HepG2 (cell line): Measurements from ENCODE around the gene SMCO1. TPM values are rescaled to one million over a fixed set of nuclear protein-coding genes. Genes with fewer than 3 reads are reported as not detected.

ENCODE experiments used
- ATAC-seq: fragments of 200-7000 bp; cut with Tn5 transposase; 3 replicates; pipeline ENCODE4 v1.9.1; 2020; ENCODE audit warnings: mild to moderate bottlenecking, moderate library complexity
- BruUV-seq: library from RNA; stranded (reverse); fragments of 400-500 nt; replicated peaks from 2 replicates; lab custom pipeline; 2021; lab: Mats Ljungman, UMichigan
- CTCF ChIA-PET: fragments of 300-600 bp; formaldehyde crosslinking; extraction: SDS; loops from one replicate; lab custom pipeline; 2021; ENCODE audit warnings: low total read pairs, inconsistent platforms, low intra/inter-chr PET ratio; lab: Yijun Ruan, JAX
- POLR2A ChIA-PET: fragments of 350-600 bp; sonication (Branson Sonifier 250); formaldehyde crosslinking; loops from one replicate; lab custom pipeline; 2020; ENCODE audit warnings: antibody characterized with exemption, inconsistent platforms; lab: Yijun Ruan, JAX
- DNase-seq: peaks from one replicate; pipeline ENCODE4 v3.0.0-alpha.2; 2015; ENCODE audit warnings: low spot score
- FAIRE-seq: peaks from 3 replicates; lab custom pipeline; 2011; peaks lifted over from hg19 to GRCh38; lab: Jason Lieb, UNC
- H2AFZ ChIP-seq: one replicate; pipeline ENCODE4 v1.6.1; 2011; ENCODE audit warnings: low read length, inconsistent platforms
- H3K27ac ChIP-seq: fragments of 300-600 bp; 3 replicates; pipeline ENCODE4 v1.8.0; 2011; ENCODE audit warnings: mixed run types, mild to moderate bottlenecking, mixed read lengths, low read length, inconsistent platforms; ENCODE audit not compliant: insufficient read depth; ENCODE audit errors: extremely low read length
- H3K27me3 ChIP-seq, 2 experiments: fragments of 200-600 bp in 1 of 2; 2 replicates in 1 of 2; 3 replicates in 1 of 2; pipeline versions ENCODE4 v1.6.0 to v1.8.0; 2011; ENCODE audit warnings: low read length in 2 of 2, mild to moderate bottlenecking in 2 of 2, moderate library complexity in 2 of 2, inconsistent platforms in 1 of 2; ENCODE audit not compliant: insufficient read depth in 2 of 2, control insufficient read depth in 1 of 2
- H3K36me3 ChIP-seq, 2 experiments: fragments of 200-600 bp in 1 of 2; replicated peaks in 1 of 2; 2 replicates in 1 of 2; 3 replicates in 1 of 2; pipeline versions ENCODE4 v1.5.1 to v1.8.0; 2011; ENCODE audit warnings: low read length in 2 of 2, inconsistent platforms in 1 of 2; ENCODE audit not compliant: insufficient read depth in 2 of 2, control insufficient read depth in 1 of 2
- H3K4me1 ChIP-seq: 2 replicates; pipeline ENCODE4 v1.5.1; 2012; ENCODE audit warnings: low read length, inconsistent platforms; ENCODE audit not compliant: insufficient read depth
- H3K4me2 ChIP-seq: 2 replicates; pipeline ENCODE4 v1.6.0; 2011; ENCODE audit warnings: low read depth, low read length, inconsistent platforms
- H3K4me3 ChIP-seq, 3 experiments: fragments of 200-600 bp in 1 of 3; sonication (generic), shearing (Covaris generic) in 1 of 3; replicated peaks in 1 of 3; 2 replicates each; pipeline ENCODE4 v1.5.1; 2011 to 2016; ENCODE audit warnings: low read length in 3 of 3, inconsistent platforms in 2 of 3, low read depth in 2 of 3, mild to moderate bottlenecking in 2 of 3, control low read depth in 1 of 3, mixed read lengths in 1 of 3; ENCODE audit not compliant: insufficient read depth in 1 of 3
- H3K79me2 ChIP-seq: one replicate; pipeline ENCODE4 v1.6.1; 2011; ENCODE audit warnings: low read length, inconsistent platforms; ENCODE audit not compliant: insufficient read depth
- H3K9ac ChIP-seq: 2 replicates; pipeline ENCODE4 v1.6.0; 2011; ENCODE audit warnings: mild to moderate bottlenecking, low read depth, low read length, inconsistent platforms; ENCODE audit not compliant: insufficient read depth
- H3K9me3 ChIP-seq: 2 replicates; pipeline ENCODE4 v1.5.1; 2012; ENCODE audit warnings: mild to moderate bottlenecking, low read length
- H4K20me1 ChIP-seq: 2 replicates; pipeline ENCODE4 v1.6.0; 2011; ENCODE audit warnings: inconsistent platforms, mild to moderate bottlenecking, low read length, moderate library complexity; ENCODE audit not compliant: insufficient read depth
- ASH2L ChIP-seq: fragments of 300-600, 200-600 bp; sonication (generic); IDR thresholded peaks from 2 replicates; pipeline ENCODE4 v1.7.0; 2017; ENCODE audit warnings: low read depth, mild to moderate bottlenecking, moderate library complexity, mixed read lengths, low read length; ENCODE audit not compliant: insufficient read length
- BHLHE40 ChIP-seq: IDR thresholded peaks from 2 replicates; pipeline ENCODE4 v1.6.1; 2011; ENCODE audit warnings: low read length, improper control_type of control experiment
- ERF ChIP-seq: IDR thresholded peaks from 2 replicates; pipeline ENCODE4 v1.6.1; 2018; ENCODE audit warnings: missing biosample characterization, missing genetic modification reagents
- KDM6A ChIP-seq: IDR thresholded peaks from 2 replicates; pipeline ENCODE4 v1.6.1; 2016; ENCODE audit warnings: low read depth
- MIXL1 ChIP-seq: IDR thresholded peaks from 2 replicates; pipeline ENCODE4 v1.6.1; 2016
- MYC ChIP-seq: sonication (generic); formaldehyde crosslinking; IDR thresholded peaks from 2 replicates; pipeline ENCODE4 v1.9.0; 2021; ENCODE audit warnings: missing genetic modification reagents, borderline replicate concordance
- NR2F6 ChIP-seq, 2 experiments: IDR thresholded peaks; 2 replicates each; pipeline ENCODE4 v1.6.1; 2016; ENCODE audit warnings: antibody characterized with exemption in 1 of 2, mild to moderate bottlenecking in 1 of 2
- TEAD3 ChIP-seq: optimal IDR thresholded peaks from 2 replicates; pipeline ENCODE3; 2016; ENCODE audit warnings: borderline replicate concordance
- ZNF232 ChIP-seq: sonication (generic); formaldehyde crosslinking; IDR thresholded peaks from 2 replicates; pipeline ENCODE4 v1.4.0; 2020; ENCODE audit warnings: missing genetic modification reagents, borderline replicate concordance
- ZNF460 ChIP-seq: sonication (generic); formaldehyde crosslinking; IDR thresholded peaks from 2 replicates; pipeline ENCODE4 v1.5.1; 2020; ENCODE audit warnings: missing genetic modification reagents, mild to moderate bottlenecking, borderline replicate concordance
- WGBS: methylation state at CpG from one replicate; pipeline ENCODE4 v1.1.6; 2017; ENCODE audit warnings: low lambda C conversion rate; 5-methylcytosine and 5-hydroxymethylcytosine counted together
- in situ Hi-C: cut with HindIII; loops from 2 replicates; pipeline ENCODE4 v1.10.0; 2017; ENCODE audit warnings: low pct_unique_long_range_greater_than_20kb; ENCODE audit not compliant: extremely low pct_ligation_motif_present
- intact Hi-C: fragments of 100-400 bp; cut with micrococcal nuclease; formaldehyde crosslinking; loops from one replicate; pipeline ENCODE4 v1.10.0; 2022; ENCODE audit not compliant: unreplicated experiment
- polyA plus RNA-seq, 8 experiments: library from polyadenylated mRNA; depleted of rRNA in 3 of 8; stranded (reverse) in 7 of 8; unstranded in 1 of 8; fragments of >200 nt; fragmentation: Illumina TruSeq in 4 of 8; extraction: Trizol in 4 of 8; gene quantifications; 2 replicates each; pipeline versions ENCODE4 v1.2.1 to v1.2.3, GENCODE V29; 2011 to 2016; ENCODE audit warnings: low read depth in 4 of 8, missing spikeins in 1 of 8, mixed read lengths in 1 of 8; ENCODE audit not compliant: insufficient read depth in 1 of 8
- total RNA-seq, 5 experiments: library from RNA; depleted of rRNA; stranded (reverse); fragments of >200 nt; fragmentation: Illumina TruSeq; extraction: Trizol; gene quantifications; 2 replicates each; pipeline ENCODE4 v1.2.3, GENCODE V29; 2016; ENCODE audit warnings: low read depth in 1 of 5
- TF ChIP-seq, protein P1 (sequence below): sonication (generic); formaldehyde crosslinking; IDR thresholded peaks from 2 replicates; pipeline ENCODE4 v1.4.0; 2020; ENCODE audit warnings: missing genetic modification reagents
- TF ChIP-seq, protein P2 (sequence below): IDR thresholded peaks from 2 replicates; pipeline ENCODE4 v1.6.1; 2016; ENCODE audit warnings: missing compliant biosample characterization, missing genetic modification reagents, borderline replicate concordance
- TF ChIP-seq, protein P3 (sequence below): sonication (generic); formaldehyde crosslinking; IDR thresholded peaks from 2 replicates; pipeline ENCODE4 v1.4.0; 2020; ENCODE audit warnings: missing genetic modification reagents
- TF ChIP-seq, protein P4 (sequence below): IDR thresholded peaks from 2 replicates; pipeline ENCODE4 v1.6.1; 2016; ENCODE audit warnings: low read depth

The SMCO1 gene
- total and polyA plus RNA-seq, 2 of the 13 experiments (the other 11 are each of a cell fraction or from before 2014, with no cell fraction given), result not detected

DNA sequence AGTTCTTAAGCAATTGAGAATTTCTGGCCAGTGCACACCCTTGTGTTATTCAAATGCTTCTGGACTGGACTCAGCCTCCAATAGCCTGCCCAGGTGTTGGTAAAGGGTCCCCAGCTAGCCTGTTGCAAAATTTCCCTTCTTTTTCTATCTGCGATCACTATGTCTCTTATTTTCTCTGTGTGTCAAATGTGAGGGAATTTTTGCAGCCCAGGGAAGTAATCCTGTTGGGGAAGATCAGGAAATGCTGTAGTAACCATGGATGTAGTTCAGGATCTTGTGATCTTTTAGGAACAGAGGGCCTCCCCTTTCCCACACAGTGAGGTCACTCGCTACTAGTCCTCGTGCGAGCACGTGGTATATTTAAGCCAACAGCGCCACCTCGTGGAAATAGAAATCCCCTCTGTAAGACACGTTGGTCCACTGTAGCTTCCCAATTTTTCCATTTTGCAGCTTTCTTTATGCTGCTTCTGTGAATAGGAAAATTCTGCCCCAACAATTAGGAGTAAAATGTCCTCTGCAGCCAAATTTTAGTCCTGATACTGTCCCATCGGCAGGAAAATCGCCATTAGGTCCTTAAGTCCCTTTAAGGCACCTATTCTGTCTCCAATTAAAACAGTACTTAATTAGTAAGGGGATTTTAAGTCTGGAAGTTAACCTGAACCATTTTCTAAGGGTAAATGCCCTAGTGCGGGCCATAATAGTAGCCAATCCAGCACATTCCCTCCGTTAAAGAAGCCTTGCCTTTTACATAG is 4.0 kb upstream of the SMCO1 start:
- Histone ChIP-seq H4K20me1 (no peaks in the 10 kb centered on the region), H3K4me2 (peak overlapping the region; percentile 77), H3K4me1 (peaks cover 19% of the 10 kb centered on the region), H3K9me3 (no peaks in the 10 kb centered on the region), H3K9ac (peak overlapping the region; percentile 38; the same call in 1 of the 2 replicates), H3K4me3 (peak overlapping the region in 1 of 3 experiments; percentile 38; a peak in 2 of 6 replicates), H3K27ac (no peak overlapping the region), H3K36me3 (no peaks in the 10 kb centered on the region), H3K79me2 (no peaks in the 10 kb centered on the region), H3K27me3 (peaks cover 0 to 17% of the 10 kb centered on the region in 2 experiments; a peak in 2 of 5 replicates), H2AFZ (peak overlapping the region; percentile 84)
- 5% methylated on average over 12 of the region's 12 CpGs for WGBS
- ChIA-PET CTCF (interaction anchor here (1.1 to 3.4 kb wide), 4 partner anchors 33 to 493 kb away, joined by 4 to 28 read pairs (median 15); no protein-coding TSS in a partner anchor), POLR2A (interaction anchor here (1.5 kb wide), 1 partner anchor 497 kb away, joined by 3 read pairs; no protein-coding TSS in a partner anchor)
- ATAC-seq (peak; percentile 96), DNase-seq (peak; percentile 82), FAIRE-seq (peak; percentile 95)
- BruUV-seq, result no TSS peak
- intact Hi-C loops (loop anchor here (1.0 to 5.0 kb wide), 4 partner anchors 33 to 492 kb away; partner anchors contain the start of gene ZDHHC19), in situ Hi-C loops (loop anchor here (5.0 to 10.0 kb wide), 2 partner anchors 262 to 494 kb away; no protein-coding TSS in a partner anchor)
- TF ChIP-seq TEAD3, result peak; percentile 41
- TF ChIP-seq, protein P1, sequence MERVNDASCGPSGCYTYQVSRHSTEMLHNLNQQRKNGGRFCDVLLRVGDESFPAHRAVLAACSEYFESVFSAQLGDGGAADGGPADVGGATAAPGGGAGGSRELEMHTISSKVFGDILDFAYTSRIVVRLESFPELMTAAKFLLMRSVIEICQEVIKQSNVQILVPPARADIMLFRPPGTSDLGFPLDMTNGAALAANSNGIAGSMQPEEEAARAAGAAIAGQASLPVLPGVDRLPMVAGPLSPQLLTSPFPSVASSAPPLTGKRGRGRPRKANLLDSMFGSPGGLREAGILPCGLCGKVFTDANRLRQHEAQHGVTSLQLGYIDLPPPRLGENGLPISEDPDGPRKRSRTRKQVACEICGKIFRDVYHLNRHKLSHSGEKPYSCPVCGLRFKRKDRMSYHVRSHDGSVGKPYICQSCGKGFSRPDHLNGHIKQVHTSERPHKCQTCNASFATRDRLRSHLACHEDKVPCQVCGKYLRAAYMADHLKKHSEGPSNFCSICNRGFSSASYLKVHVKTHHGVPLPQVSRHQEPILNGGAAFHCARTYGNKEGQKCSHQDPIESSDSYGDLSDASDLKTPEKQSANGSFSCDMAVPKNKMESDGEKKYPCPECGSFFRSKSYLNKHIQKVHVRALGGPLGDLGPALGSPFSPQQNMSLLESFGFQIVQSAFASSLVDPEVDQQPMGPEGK (CRISPR knock-in tag), result 0 out of 2 replicates have a peak, but pooled peaks have one; percentile 28
- TF ChIP-seq, protein P2, sequence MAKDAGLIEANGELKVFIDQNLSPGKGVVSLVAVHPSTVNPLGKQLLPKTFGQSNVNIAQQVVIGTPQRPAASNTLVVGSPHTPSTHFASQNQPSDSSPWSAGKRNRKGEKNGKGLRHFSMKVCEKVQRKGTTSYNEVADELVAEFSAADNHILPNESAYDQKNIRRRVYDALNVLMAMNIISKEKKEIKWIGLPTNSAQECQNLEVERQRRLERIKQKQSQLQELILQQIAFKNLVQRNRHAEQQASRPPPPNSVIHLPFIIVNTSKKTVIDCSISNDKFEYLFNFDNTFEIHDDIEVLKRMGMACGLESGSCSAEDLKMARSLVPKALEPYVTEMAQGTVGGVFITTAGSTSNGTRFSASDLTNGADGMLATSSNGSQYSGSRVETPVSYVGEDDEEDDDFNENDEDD, result peak; percentile 47; the same call in 1 of the 2 replicates
- TF ChIP-seq ERF (CRISPR knock-in tag), result peak; percentile 38; the same call in 1 of the 2 replicates
- peak; percentile 31; the same call in 1 of the 2 replicates for TF ChIP-seq BHLHE40
- TF ChIP-seq MIXL1 (CRISPR knock-in tag), result 0 out of 2 replicates have a peak, but pooled peaks have one; percentile 23
- TF ChIP-seq NR2F6 (IDR thresholded peaks at IDR 0.05), result no peak
- 0 out of 2 replicates have a peak, but pooled peaks have one; percentile 21 for TF ChIP-seq NR2F6 (CRISPR knock-in tag; IDR thresholded peaks at IDR 0.05)
- TF ChIP-seq, protein P3, sequence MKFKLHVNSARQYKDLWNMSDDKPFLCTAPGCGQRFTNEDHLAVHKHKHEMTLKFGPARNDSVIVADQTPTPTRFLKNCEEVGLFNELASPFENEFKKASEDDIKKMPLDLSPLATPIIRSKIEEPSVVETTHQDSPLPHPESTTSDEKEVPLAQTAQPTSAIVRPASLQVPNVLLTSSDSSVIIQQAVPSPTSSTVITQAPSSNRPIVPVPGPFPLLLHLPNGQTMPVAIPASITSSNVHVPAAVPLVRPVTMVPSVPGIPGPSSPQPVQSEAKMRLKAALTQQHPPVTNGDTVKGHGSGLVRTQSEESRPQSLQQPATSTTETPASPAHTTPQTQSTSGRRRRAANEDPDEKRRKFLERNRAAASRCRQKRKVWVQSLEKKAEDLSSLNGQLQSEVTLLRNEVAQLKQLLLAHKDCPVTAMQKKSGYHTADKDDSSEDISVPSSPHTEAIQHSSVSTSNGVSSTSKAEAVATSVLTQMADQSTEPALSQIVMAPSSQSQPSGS (CRISPR knock-in tag), result peak; percentile 74
- TF ChIP-seq ASH2L, result peak; percentile 20
- TF ChIP-seq ZNF460 (CRISPR knock-in tag), result no peak
- TF ChIP-seq, protein P4, sequence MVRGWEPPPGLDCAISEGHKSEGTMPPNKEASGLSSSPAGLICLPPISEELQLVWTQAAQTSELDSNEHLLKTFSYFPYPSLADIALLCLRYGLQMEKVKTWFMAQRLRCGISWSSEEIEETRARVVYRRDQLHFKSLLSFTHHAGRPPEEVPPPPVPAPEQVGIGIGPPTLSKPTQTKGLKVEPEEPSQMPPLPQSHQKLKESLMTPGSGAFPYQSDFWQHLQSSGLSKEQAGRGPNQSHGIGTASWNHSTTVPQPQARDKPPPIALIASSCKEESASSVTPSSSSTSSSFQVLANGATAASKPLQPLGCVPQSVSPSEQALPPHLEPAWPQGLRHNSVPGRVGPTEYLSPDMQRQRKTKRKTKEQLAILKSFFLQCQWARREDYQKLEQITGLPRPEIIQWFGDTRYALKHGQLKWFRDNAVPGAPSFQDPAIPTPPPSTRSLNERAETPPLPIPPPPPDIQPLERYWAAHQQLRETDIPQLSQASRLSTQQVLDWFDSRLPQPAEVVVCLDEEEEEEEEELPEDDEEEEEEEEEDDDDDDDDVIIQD (CRISPR knock-in tag), result 0 out of 2 replicates have a peak, but pooled peaks have one; percentile 15
- peak; percentile 56; the same call in 1 of the 2 replicates for TF ChIP-seq MYC (CRISPR knock-in tag)
- no peak for TF ChIP-seq ZNF232
- TF ChIP-seq KDM6A, result no peak
